ENCODE measurements around the gene HPGDS. TPM values are rescaled to one million over a fixed set of nuclear protein-coding genes. Genes with fewer than 3 reads are reported as not detected.

The HPGDS gene
- total and polyA plus RNA-seq, 2 experiments from 2014 or later, result not detected

DNA sequence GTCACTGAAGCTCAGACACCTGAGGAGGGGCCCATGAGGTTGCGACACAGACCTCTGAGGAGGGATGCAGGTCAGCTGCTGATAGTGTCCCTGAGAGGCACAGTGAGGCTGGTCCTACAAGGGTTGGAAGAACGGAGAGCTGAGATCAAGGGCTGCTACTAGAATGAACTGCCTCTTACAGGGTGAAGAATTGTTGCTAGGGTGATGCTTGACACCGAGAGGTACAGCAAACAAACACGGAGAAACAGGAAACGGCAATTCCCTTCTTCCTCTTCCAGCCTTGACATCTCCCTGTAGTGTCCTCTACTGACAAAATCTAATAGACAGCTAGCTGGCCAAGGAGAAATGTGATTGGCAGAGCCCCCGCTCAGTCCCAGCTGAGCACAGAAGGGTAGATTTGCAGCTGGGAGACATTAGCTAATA is 11.8 kb upstream of the HPGDS start:
- no peak overlapping the region for H2AFZ ChIP-seq
- H3K9me2 ChIP-seq (ENCODE audit: insufficient read depth), result no peaks in the 10 kb centered on the region
- no peaks in the 10 kb centered on the region for H3K36me3 ChIP-seq (ENCODE audit: low read depth)
- no peak overlapping the region for H3K27ac ChIP-seq
- WGBS, 2 experiments (ENCODE audit: low coverage in 1 of 2, low lambda C conversion rate in 2 of 2, missing lambda C conversion rate in 2 of 2), result 20 to 23% methylated on average over 6 of the region's 6 CpGs
- in situ Hi-C loops (cut with MboI), result no loop called here
- TF ChIP-seq EZH2 (IDR thresholded peaks at IDR 0.05; ENCODE audit: insufficient read depth, poor library complexity, severe bottlenecking), result no peak
- no peak for TF ChIP-seq EZH2phosphoT487 (IDR thresholded peaks at IDR 0.05; ENCODE audit: insufficient read depth, low read depth)
- no peak overlapping the region for H3K9ac ChIP-seq
- no peaks in the 10 kb centered on the region for H4K20me1 ChIP-seq (ENCODE audit: insufficient read depth)
- H3K79me2 ChIP-seq (ENCODE audit: insufficient read depth), result no peaks in the 10 kb centered on the region
- H3K27me3 ChIP-seq (replicated peaks; ENCODE audit: insufficient read depth), result peaks cover 37% of the 10 kb centered on the region
- DNase-seq, result no peak
- H3K9me3 ChIP-seq (ENCODE audit: low read depth), result no peaks in the 10 kb centered on the region
- peaks cover under 1% of the 10 kb centered on the region; the same call in 1 of the 2 replicates for H3K4me1 ChIP-seq (ENCODE audit: insufficient read depth)
- no peak overlapping the region for H3K4me2 ChIP-seq (ENCODE audit: unreplicated experiment)
- no peak overlapping the region for H3K4me3 ChIP-seq
- no peaks in the 10 kb centered on the region for H3F3A ChIP-seq (ENCODE audit: insufficient read depth)

- Histone ChIP-seq H4K20me1 (ENCODE audit: insufficient read depth) (no peaks in the 10 kb centered on the region), H3K9me2 (ENCODE audit: insufficient read depth) (no peaks in the 10 kb centered on the region), H3K27me3 (replicated peaks; ENCODE audit: insufficient read depth) (peaks cover 37% of the 10 kb centered on the region), H3K79me2 (ENCODE audit: insufficient read depth) (no peaks in the 10 kb centered on the region), H3K9me3 (ENCODE audit: low read depth) (no peaks in the 10 kb centered on the region), H3K4me2 (ENCODE audit: unreplicated experiment) (no peak overlapping the region), H3K36me3 (ENCODE audit: low read depth) (no peaks in the 10 kb centered on the region), H3K9ac (no peak overlapping the region), H3K4me1 (ENCODE audit: insufficient read depth) (peaks cover 3% of the 10 kb centered on the region; the same call in 1 of the 2 replicates), H3K4me3 (no peak overlapping the region), H3K27ac (no peak overlapping the region), H2AFZ (no peak overlapping the region), H3F3A (ENCODE audit: insufficient read depth) (no peaks in the 10 kb centered on the region)
- WGBS, 2 experiments (ENCODE audit: low coverage in 1 of 2, low lambda C conversion rate in 2 of 2, missing lambda C conversion rate in 2 of 2), result 70 to 77% methylated on average over 2 of the region's 2 CpGs
- DNase-seq, result peak; percentile 3
- in situ Hi-C loops (cut with MboI), result no loop called here
- TF ChIP-seq EZH2 (IDR thresholded peaks at IDR 0.05; ENCODE audit: insufficient read depth, poor library complexity, severe bottlenecking) (no peak), EZH2phosphoT487 (IDR thresholded peaks at IDR 0.05; ENCODE audit: insufficient read depth, low read depth) (no peak)
Measured at GRCh38 chr4:94352996-94353395, 10.4 kb upstream of the HPGDS start.

GRCh38 chr4:94352163-94352562 is 9.5 kb upstream of the HPGDS start:
- Histone ChIP-seq H3K4me1 (ENCODE audit: insufficient read depth) (peaks cover 3% of the 10 kb centered on the region; the same call in 1 of the 2 replicates), H3K4me3 (no peak overlapping the region), H3K27ac (no peak overlapping the region), H3K4me2 (ENCODE audit: unreplicated experiment) (no peak overlapping the region), H3K36me3 (ENCODE audit: low read depth) (no peaks in the 10 kb centered on the region), H4K20me1 (ENCODE audit: insufficient read depth) (no peaks in the 10 kb centered on the region), H3K9me3 (ENCODE audit: low read depth) (no peaks in the 10 kb centered on the region), H3K9ac (no peak overlapping the region), H3F3A (ENCODE audit: insufficient read depth) (no peaks in the 10 kb centered on the region), H3K27me3 (replicated peaks; ENCODE audit: insufficient read depth) (peaks cover 32% of the 10 kb centered on the region), H3K9me2 (ENCODE audit: insufficient read depth) (no peaks in the 10 kb centered on the region), H3K79me2 (ENCODE audit: insufficient read depth) (no peaks in the 10 kb centered on the region), H2AFZ (no peak overlapping the region)
- WGBS, 2 experiments (ENCODE audit: low coverage in 1 of 2, low lambda C conversion rate in 2 of 2, missing lambda C conversion rate in 2 of 2), result 53 to 62% methylated on average over 4 of the region's 4 CpGs
- in situ Hi-C loops (cut with MboI), result no loop called here
- no peak for DNase-seq
- no peak for TF ChIP-seq EZH2 (IDR thresholded peaks at IDR 0.05; ENCODE audit: insufficient read depth, poor library complexity, severe bottlenecking)
- TF ChIP-seq EZH2phosphoT487 (IDR thresholded peaks at IDR 0.05; ENCODE audit: insufficient read depth, low read depth), result no peak

DNA sequence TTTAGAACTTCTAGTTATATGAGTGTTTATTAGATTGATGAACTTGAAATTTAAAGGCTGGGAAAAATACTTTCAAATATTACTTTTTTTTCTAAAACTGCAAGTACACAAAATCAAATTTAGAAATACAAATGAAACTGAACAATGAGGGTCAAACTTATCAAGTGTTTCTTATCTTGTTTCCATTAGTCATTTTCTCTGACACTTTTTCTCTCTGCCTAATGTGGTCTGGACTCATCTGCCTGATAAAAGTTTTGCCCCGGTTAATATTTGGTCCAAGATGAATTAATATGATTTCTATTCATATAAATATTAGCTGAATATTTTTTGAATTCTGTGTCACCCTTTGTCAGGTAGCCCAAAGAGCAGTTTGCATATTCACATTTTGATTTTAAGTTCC is 8.7 kb upstream of the HPGDS start:
- Histone ChIP-seq H3K4me3 (no peak overlapping the region), H4K20me1 (ENCODE audit: insufficient read depth) (no peaks in the 10 kb centered on the region), H3K4me1 (ENCODE audit: insufficient read depth) (peaks cover 3% of the 10 kb centered on the region; the same call in 1 of the 2 replicates), H3K36me3 (ENCODE audit: low read depth) (no peaks in the 10 kb centered on the region), H3F3A (ENCODE audit: insufficient read depth) (no peaks in the 10 kb centered on the region), H3K9ac (no peak overlapping the region), H3K27ac (no peak overlapping the region), H3K79me2 (ENCODE audit: insufficient read depth) (no peaks in the 10 kb centered on the region), H3K4me2 (ENCODE audit: unreplicated experiment) (no peak overlapping the region), H3K27me3 (replicated peaks; ENCODE audit: insufficient read depth) (peaks cover 32% of the 10 kb centered on the region), H3K9me3 (ENCODE audit: low read depth) (no peaks in the 10 kb centered on the region), H2AFZ (no peak overlapping the region), H3K9me2 (ENCODE audit: insufficient read depth) (no peaks in the 10 kb centered on the region)
- in situ Hi-C loops (cut with MboI), result no loop called here
- WGBS, 2 experiments (ENCODE audit: low coverage in 1 of 2, low lambda C conversion rate in 2 of 2, missing lambda C conversion rate in 2 of 2), result 83 to 92% methylated on average over 1 of the region's 1 CpG
- DNase-seq, result no peak
- TF ChIP-seq EZH2 (IDR thresholded peaks at IDR 0.05; ENCODE audit: insufficient read depth, poor library complexity, severe bottlenecking) (no peak), EZH2phosphoT487 (IDR thresholded peaks at IDR 0.05; ENCODE audit: insufficient read depth, low read depth) (no peak)

- Histone ChIP-seq H3K9me2 (ENCODE audit: insufficient read depth) (no peaks in the 10 kb centered on the region), H3F3A (ENCODE audit: insufficient read depth) (no peaks in the 10 kb centered on the region), H3K27ac (no peak overlapping the region), H2AFZ (no peak overlapping the region), H3K4me1 (ENCODE audit: insufficient read depth) (peaks cover 3% of the 10 kb centered on the region; the same call in 1 of the 2 replicates), H3K36me3 (ENCODE audit: low read depth) (no peaks in the 10 kb centered on the region), H3K4me3 (no peak overlapping the region), H3K9me3 (ENCODE audit: low read depth) (no peaks in the 10 kb centered on the region), H3K4me2 (ENCODE audit: unreplicated experiment) (no peak overlapping the region), H4K20me1 (ENCODE audit: insufficient read depth) (no peaks in the 10 kb centered on the region), H3K79me2 (ENCODE audit: insufficient read depth) (no peaks in the 10 kb centered on the region), H3K9ac (no peak overlapping the region), H3K27me3 (replicated peaks; ENCODE audit: insufficient read depth) (peaks cover 32% of the 10 kb centered on the region)
- 83 to 92% methylated on average over 8 of the region's 8 CpGs for WGBS, 2 experiments (ENCODE audit: low coverage in 1 of 2, low lambda C conversion rate in 2 of 2, missing lambda C conversion rate in 2 of 2)
- no peak for TF ChIP-seq EZH2phosphoT487 (IDR thresholded peaks at IDR 0.05; ENCODE audit: insufficient read depth, low read depth)
- TF ChIP-seq EZH2 (IDR thresholded peaks at IDR 0.05; ENCODE audit: insufficient read depth, poor library complexity, severe bottlenecking), result no peak
- in situ Hi-C loops (cut with MboI), result no loop called here
- DNase-seq, result no peak
Measured at GRCh38 chr4:94350095-94350494, 7.5 kb upstream of the HPGDS start.

Data from GM23248 (cell line).